Esophagus muscularis mucosa (tissue), 2 donors: ENCODE measurements around the gene GNLY.

Source experiments
- POLR2A ChIP-seq: fragments of 450-650 bp; IDR thresholded peaks from one replicate; pipeline ENCODE4 v1.6.1; 2017; ENCODE audit warnings: antibody characterized with exemption, moderate library complexity, mild to moderate bottlenecking, low read depth
- POLR2AphosphoS5 ChIP-seq, 2 donors: sonication (generic); formaldehyde crosslinking; IDR thresholded peaks; one replicate each; pipeline ENCODE4 v1.6.1; 2017; ENCODE audit warnings: antibody characterized with exemption in 2 of 2

GRCh38 chr2:85731606-85732005 lies 37.4 kb downstream of the GNLY start:
- TF ChIP-seq POLR2A, result no peak
- TF ChIP-seq POLR2AphosphoS5 (IDR thresholded peaks at IDR 0.05), result no peak
